Stimulated activated naive B cell treated with anti-CD40 and anti-IgM and Interleukin-4, amounts not matched to agents 10 μg/mL and 1 μg/mL and 100 μg/mL, for 72 hours (primary cell): ENCODE measurements around the gene PLK1.

Experiments used
- ATAC-seq, 2 donors: fragments of 150-1000 bp; cut with Tn5 transposase; replicated peaks; 2 replicates each; pipeline ENCODE4 v1.10.0; 2021; ENCODE audit warnings: moderate library complexity in 1 of 2
- DNase-seq: peaks from one replicate; pipeline ENCODE4 v3.0.0; 2021
- H3K27ac Mint-ChIP-seq: one replicate; pipeline ENCODE4 v1.8.0; 2022; ENCODE audit warnings: mild to moderate bottlenecking, mixed read lengths
- H3K27me3 Mint-ChIP-seq, 2 donors: one replicate each; pipeline ENCODE4 v1.8.0; 2022; ENCODE audit warnings: mixed read lengths in 2 of 2
- H3K36me3 Mint-ChIP-seq, 2 donors: one replicate each; pipeline ENCODE4 v1.8.0; 2022; ENCODE audit warnings: mixed read lengths in 2 of 2, mild to moderate bottlenecking in 1 of 2
- H3K4me1 Mint-ChIP-seq, 2 donors: one replicate each; pipeline ENCODE4 v1.8.0; 2022; ENCODE audit warnings: mixed read lengths in 2 of 2, mild to moderate bottlenecking in 1 of 2
- H3K4me3 Mint-ChIP-seq, 2 donors: one replicate each; pipeline ENCODE4 v1.8.0; 2022; ENCODE audit warnings: mild to moderate bottlenecking in 2 of 2, mixed read lengths in 2 of 2, moderate library complexity in 1 of 2
- H3K9me3 Mint-ChIP-seq, 2 donors: one replicate each; pipeline ENCODE4 v1.8.0; 2022; ENCODE audit warnings: mixed read lengths in 2 of 2, mild to moderate bottlenecking in 1 of 2

Gene PLK1

GRCh38 chr16:23691483-23692189 lies 12.9 kb downstream of the PLK1 start:
- Mint-ChIP-seq H3K4me3 (no peak overlapping the region), H3K27me3 (peaks cover 0 to 12% of the 10 kb centered on the region in 2 donors), H3K4me1 (peaks cover 10 to 11% of the 10 kb centered on the region in 2 donors), H3K9me3 (no peaks in the 10 kb centered on the region), H3K36me3 (peaks cover 18 to 39% of the 10 kb centered on the region in 2 donors), H3K27ac (no peak overlapping the region)
- DNase-seq (no peak), ATAC-seq (no peak)

GRCh38 chr16:23692190-23692837 lies 13.6 kb downstream of the PLK1 start:
- ATAC-seq, result no peak
- Mint-ChIP-seq H3K4me1 (peaks cover 10 to 11% of the 10 kb centered on the region in 2 donors), H3K36me3 (peaks cover 18 to 36% of the 10 kb centered on the region in 2 donors), H3K27ac (no peak overlapping the region), H3K4me3 (no peak overlapping the region), H3K27me3 (peaks cover 0 to 12% of the 10 kb centered on the region in 2 donors), H3K9me3 (no peaks in the 10 kb centered on the region)
- DNase-seq, result no peak

DNA sequence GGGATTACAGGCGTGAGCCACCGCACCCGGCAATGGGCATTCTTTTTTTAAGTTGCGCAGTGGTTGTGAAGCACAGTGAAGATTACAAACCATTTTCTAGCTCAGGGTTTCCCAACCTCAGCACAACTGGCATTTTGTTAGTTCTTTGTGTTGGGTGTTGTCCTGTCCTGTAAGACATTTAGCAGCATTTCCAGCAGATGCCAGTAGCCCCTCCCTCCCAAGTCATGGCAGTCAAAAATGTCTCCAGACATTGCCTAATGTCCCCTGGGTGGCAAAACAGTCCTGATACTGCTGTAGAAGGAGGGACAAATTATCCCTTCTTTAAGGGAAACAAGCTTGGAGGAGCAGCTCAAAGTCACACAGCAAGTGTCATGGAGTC lies 15.6 kb downstream of the PLK1 start:
- Mint-ChIP-seq H3K36me3 (peaks cover 10 to 16% of the 10 kb centered on the region in 2 donors), H3K9me3 (no peaks in the 10 kb centered on the region), H3K4me1 (peaks cover 11% of the 10 kb centered on the region in 2 donors), H3K27ac (no peak overlapping the region), H3K27me3 (peaks cover 0 to 12% of the 10 kb centered on the region in 2 donors), H3K4me3 (peak overlapping the region; percentile 49 to 81)
- DNase-seq (no peak), ATAC-seq (no peak)

DNA sequence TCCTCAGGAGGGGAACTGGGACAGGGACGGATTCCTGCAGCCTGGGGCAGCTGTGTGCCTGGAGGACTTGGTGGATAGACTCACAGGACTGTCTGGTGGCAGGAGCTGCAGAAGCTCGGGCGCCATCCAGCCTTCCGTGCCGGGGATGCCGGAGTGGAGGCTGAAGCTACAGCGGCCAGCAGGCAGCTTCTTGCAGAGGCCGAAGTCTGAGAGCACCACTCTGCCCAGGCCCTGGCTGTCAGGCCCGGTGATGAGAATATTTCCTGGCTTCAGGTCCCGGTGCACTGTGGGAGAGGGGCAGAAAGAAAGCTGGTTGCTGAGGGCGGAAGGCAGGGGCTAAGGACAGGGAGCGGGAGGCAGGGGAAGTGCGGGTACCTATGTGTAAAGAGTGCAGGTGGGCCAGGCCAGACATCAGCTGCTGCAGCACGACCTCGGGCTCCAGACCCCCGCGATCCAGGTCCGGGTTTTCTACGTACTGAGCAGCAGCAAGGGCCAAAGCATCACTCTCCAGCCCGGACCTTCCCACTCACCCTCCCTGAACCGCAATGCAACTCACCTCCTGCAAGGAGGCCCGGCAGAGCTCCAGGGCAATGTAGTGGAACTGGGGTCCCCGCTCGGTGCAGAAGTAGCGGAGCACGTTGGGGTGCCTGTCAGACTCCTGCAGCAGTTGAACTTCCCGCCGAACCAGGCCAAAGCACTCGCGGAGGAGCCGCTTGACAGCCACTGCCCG lies 16.1 kb downstream of the PLK1 start:
- Mint-ChIP-seq H3K36me3 (peaks cover 5 to 11% of the 10 kb centered on the region in 2 donors), H3K4me1 (peaks cover 11% of the 10 kb centered on the region in 2 donors), H3K27ac (peak overlapping the region; percentile 53), H3K4me3 (peak overlapping the region; percentile 49 to 81), H3K9me3 (no peaks in the 10 kb centered on the region), H3K27me3 (peaks cover 0 to 12% of the 10 kb centered on the region in 2 donors)
- DNase-seq (no peak), ATAC-seq (peak; percentile 60 to 66)

DNA sequence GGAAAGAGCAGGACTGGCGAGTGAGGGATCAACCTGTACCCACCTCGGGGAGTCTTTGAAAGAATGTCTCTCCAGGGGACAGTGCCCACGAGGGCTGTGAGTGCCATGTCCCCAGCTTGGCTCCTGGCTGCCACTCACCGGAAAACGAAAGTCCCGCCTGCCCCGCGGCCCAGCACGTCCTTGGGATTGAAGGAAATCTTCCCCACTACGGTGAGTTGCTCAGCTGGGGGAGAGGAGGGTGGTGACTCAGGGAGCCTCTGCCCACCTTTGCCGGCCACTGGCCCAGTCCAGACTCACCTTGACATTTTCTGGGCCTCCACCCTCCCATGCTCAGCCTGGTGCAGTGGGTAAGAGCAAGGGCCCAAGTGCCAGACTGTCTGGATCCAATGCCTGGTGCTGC lies 17.1 kb downstream of the PLK1 start:
- Mint-ChIP-seq H3K4me1 (peaks cover 11% of the 10 kb centered on the region in 2 donors), H3K27ac (no peak overlapping the region), H3K4me3 (no peak overlapping the region), H3K9me3 (no peaks in the 10 kb centered on the region), H3K27me3 (peaks cover 0 to 12% of the 10 kb centered on the region in 2 donors), H3K36me3 (peaks cover 2 to 6% of the 10 kb centered on the region in 2 donors)
- ATAC-seq, result no peak
- DNase-seq, result no peak

DNA sequence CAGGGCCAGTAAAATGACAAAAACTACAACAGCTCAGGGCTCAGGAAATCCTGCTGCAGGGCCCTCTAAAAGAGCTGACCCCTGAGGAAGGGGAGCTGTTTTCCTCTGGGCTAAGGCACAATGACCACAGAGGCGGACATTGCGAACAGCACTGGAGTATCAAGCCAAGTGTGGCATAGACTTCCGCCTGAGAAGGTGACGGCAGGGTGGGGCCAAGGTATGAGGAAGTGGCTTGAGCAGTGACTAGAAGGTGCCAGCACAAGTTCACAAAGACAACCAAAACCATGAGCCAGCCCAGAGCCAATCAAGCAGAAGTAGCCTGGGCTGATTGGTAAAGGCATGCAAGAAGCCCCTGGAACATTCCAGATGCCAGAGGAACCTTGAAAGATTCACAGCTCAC lies 20.4 kb downstream of the PLK1 start:
- Mint-ChIP-seq H3K4me3 (no peak overlapping the region), H3K27ac (no peak overlapping the region), H3K4me1 (peaks cover 11% of the 10 kb centered on the region in 2 donors), H3K27me3 (peaks cover 7 to 19% of the 10 kb centered on the region in 2 donors), H3K9me3 (peaks cover 4 to 5% of the 10 kb centered on the region in 2 donors), H3K36me3 (peaks cover 4% of the 10 kb centered on the region in 2 donors)
- no peak for DNase-seq
- ATAC-seq, result peak; percentile 57 to 68

GRCh38 chr16:23700093-23700492 lies 21.4 kb downstream of the PLK1 start:
- no peak for DNase-seq
- H3K27me3 Mint-ChIP-seq, result peaks cover 14 to 18% of the 10 kb centered on the region in 2 donors
- H3K36me3 Mint-ChIP-seq, result peaks cover 3 to 4% of the 10 kb centered on the region in 2 donors
- no peak overlapping the region for H3K4me3 Mint-ChIP-seq
- no peak for ATAC-seq
- peaks cover 4 to 5% of the 10 kb centered on the region in 2 donors for H3K9me3 Mint-ChIP-seq
- no peak overlapping the region for H3K27ac Mint-ChIP-seq
- H3K4me1 Mint-ChIP-seq, result peaks cover 3% of the 10 kb centered on the region in 2 donors

- H3K9me3 Mint-ChIP-seq, result peaks cover 4 to 5% of the 10 kb centered on the region in 2 donors
- peaks cover 16 to 20% of the 10 kb centered on the region in 2 donors for H3K27me3 Mint-ChIP-seq
- ATAC-seq, result no peak
- peaks cover 0 to 1% of the 10 kb centered on the region in 2 donors for H3K4me1 Mint-ChIP-seq
- H3K27ac Mint-ChIP-seq, result no peak overlapping the region
- no peak overlapping the region for H3K4me3 Mint-ChIP-seq
- no peak for DNase-seq
- H3K36me3 Mint-ChIP-seq, result peaks cover 2 to 4% of the 10 kb centered on the region in 2 donors
These were observed 21.8 kb downstream of the PLK1 start for GRCh38 chr16:23700509-23700908.

DNA sequence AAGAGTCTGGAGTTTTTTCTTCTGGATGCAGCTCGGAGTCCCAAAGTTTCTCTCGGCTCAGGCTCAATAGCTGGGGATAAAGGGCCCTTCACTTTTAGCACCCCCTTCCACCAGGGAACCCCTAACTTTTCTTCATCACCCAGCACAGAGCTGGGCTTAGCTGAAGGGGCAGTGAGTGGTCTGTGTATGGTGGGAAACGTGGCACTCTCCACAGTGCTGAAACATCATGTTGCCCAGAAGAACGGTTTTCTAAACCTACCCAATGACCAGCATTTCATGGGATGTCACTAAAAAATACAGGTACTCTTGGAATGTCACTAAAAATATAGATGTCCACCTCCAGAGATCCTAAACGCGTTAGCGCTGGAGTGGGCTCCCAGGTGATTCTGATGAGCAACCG lies 22.4 kb downstream of the PLK1 start:
- peaks cover 21 to 25% of the 10 kb centered on the region in 2 donors for H3K27me3 Mint-ChIP-seq
- ATAC-seq, result no peak
- peaks cover 0 to 1% of the 10 kb centered on the region in 2 donors for H3K4me1 Mint-ChIP-seq

DNA sequence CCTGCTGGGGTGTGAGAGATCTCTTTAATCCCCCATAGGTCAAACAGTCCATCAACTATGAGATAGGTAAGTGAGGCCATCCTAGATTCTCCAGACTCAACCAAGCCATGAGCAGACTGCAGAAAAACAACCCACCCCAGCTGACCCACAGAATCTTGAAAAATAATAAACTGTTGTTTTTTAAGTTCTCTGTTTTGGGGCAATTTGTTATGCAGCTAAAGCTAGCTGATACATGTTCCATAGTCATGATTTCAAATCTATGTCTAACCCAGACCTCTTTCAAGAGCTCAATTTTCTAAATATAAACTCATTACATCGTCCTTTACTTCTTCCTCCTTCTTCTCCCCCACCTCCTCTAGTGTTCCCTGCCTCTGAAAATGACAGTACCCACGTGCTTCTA lies 24.3 kb downstream of the PLK1 start:
- Mint-ChIP-seq H3K27me3 (peaks cover 29 to 36% of the 10 kb centered on the region in 2 donors), H3K27ac (no peak overlapping the region), H3K9me3 (peaks cover 4 to 5% of the 10 kb centered on the region in 2 donors), H3K36me3 (peaks cover 2 to 4% of the 10 kb centered on the region in 2 donors), H3K4me3 (no peak overlapping the region), H3K4me1 (peaks cover 0 to 1% of the 10 kb centered on the region in 2 donors)
- ATAC-seq, result no peak
- no peak for DNase-seq

More for the DNA sequence above, 22.4 kb downstream of the PLK1 start:
- no peak for DNase-seq
- Mint-ChIP-seq H3K4me3 (no peak overlapping the region), H3K27ac (no peak overlapping the region), H3K36me3 (peaks cover 2 to 4% of the 10 kb centered on the region in 2 donors), H3K9me3 (peaks cover 4 to 5% of the 10 kb centered on the region in 2 donors)

- ATAC-seq (no peak), DNase-seq (no peak)
- H3K36me3 Mint-ChIP-seq, result peaks cover 2 to 5% of the 10 kb centered on the region in 2 donors
- no peak overlapping the region for H3K27ac Mint-ChIP-seq
- H3K9me3 Mint-ChIP-seq, result peaks cover 7 to 11% of the 10 kb centered on the region in 2 donors
- no peaks in the 10 kb centered on the region for H3K4me1 Mint-ChIP-seq
- no peak overlapping the region for H3K4me3 Mint-ChIP-seq
- H3K27me3 Mint-ChIP-seq, result peaks cover 34 to 48% of the 10 kb centered on the region in 2 donors
These were observed 26.3 kb downstream of the PLK1 start for GRCh38 chr16:23704772-23705516.

- H3K27me3 Mint-ChIP-seq, result peaks cover 40 to 54% of the 10 kb centered on the region in 2 donors
- no peak overlapping the region for H3K4me3 Mint-ChIP-seq
- ATAC-seq (no peak), DNase-seq (no peak)
- peaks cover 13 to 16% of the 10 kb centered on the region in 2 donors for H3K9me3 Mint-ChIP-seq
- no peaks in the 10 kb centered on the region for H3K4me1 Mint-ChIP-seq
- peaks cover 6 to 10% of the 10 kb centered on the region in 2 donors for H3K36me3 Mint-ChIP-seq
- no peak overlapping the region for H3K27ac Mint-ChIP-seq
These were observed 26.8 kb downstream of the PLK1 start for GRCh38 chr16:23705517-23705902.

GRCh38 chr16:23706439-23706838 lies 27.8 kb downstream of the PLK1 start:
- Mint-ChIP-seq H3K4me3 (no peak overlapping the region), H3K27me3 (peaks cover 48 to 63% of the 10 kb centered on the region in 2 donors), H3K27ac (no peak overlapping the region), H3K9me3 (peaks cover 13 to 16% of the 10 kb centered on the region in 2 donors), H3K36me3 (peaks cover 6 to 10% of the 10 kb centered on the region in 2 donors), H3K4me1 (no peaks in the 10 kb centered on the region)
- ATAC-seq (no peak), DNase-seq (no peak)

DNA sequence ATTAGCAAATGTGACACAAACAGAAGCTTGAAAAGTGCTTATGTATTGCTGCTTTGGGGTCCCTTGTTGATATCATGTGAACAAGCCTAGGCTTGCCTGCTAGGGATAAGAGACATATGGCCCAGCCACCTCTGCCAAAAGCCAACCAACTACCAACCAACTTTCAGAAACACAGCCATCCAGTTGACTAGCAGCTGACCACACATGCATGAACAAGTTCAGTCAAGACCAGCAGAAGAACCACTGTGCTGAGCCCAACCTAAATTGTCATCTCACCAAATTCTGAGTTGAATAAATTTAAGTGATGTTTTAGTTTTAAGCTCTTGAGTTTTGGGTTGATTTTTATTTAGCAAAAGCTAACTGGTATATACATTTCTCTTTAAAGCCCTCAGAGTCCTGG lies 30.8 kb downstream of the PLK1 start:
- ATAC-seq (no peak), DNase-seq (no peak)
- peaks cover 4 to 7% of the 10 kb centered on the region in 2 donors for H3K36me3 Mint-ChIP-seq
- no peak overlapping the region for H3K4me3 Mint-ChIP-seq
- H3K27me3 Mint-ChIP-seq, result peaks cover 57 to 77% of the 10 kb centered on the region in 2 donors
- H3K9me3 Mint-ChIP-seq, result peaks cover 8 to 11% of the 10 kb centered on the region in 2 donors
- H3K4me1 Mint-ChIP-seq, result no peaks in the 10 kb centered on the region
- H3K27ac Mint-ChIP-seq, result no peak overlapping the region
